ENCODE results near the gene EHD3. TPM values are rescaled to one million over a fixed set of nuclear protein-coding genes. Genes with fewer than 3 reads are reported as not detected.

Gene EHD3
- total RNA-seq, 2 experiments from 2014 or later: 0.54 to 0.60 TPM

GRCh38 chr2:31259075-31259474 is 25.1 kb downstream of the EHD3 start:
- intact Hi-C loops (cut with micrococcal nuclease): no loop called here
- ChIA-PET POLR2A (no interaction called here), CTCF (interaction anchor here (0.9 kb wide), 1 partner anchor 26 kb away, joined by 3 read pairs; the partner anchor contains the start of gene EHD3)
- Mint-ChIP-seq H3K36me3 (ENCODE audit: low read depth) (no peaks in the 10 kb centered on the region), H3K27ac (no peak overlapping the region), H3K9me3 (no peaks in the 10 kb centered on the region), H3K4me1 (ENCODE audit: low read depth) (no peaks in the 10 kb centered on the region), H3K4me3 (no peak overlapping the region), H3K27me3 (no peaks in the 10 kb centered on the region)
- no peak for ATAC-seq
- no peak for TF ChIP-seq CTCF (IDR thresholded peaks at IDR 0.05)
- DNase-seq: no peak

- Mint-ChIP-seq H3K4me3 (no peak overlapping the region), H3K36me3 (ENCODE audit: low read depth) (no peaks in the 10 kb centered on the region), H3K4me1 (ENCODE audit: low read depth) (no peaks in the 10 kb centered on the region), H3K27me3 (no peaks in the 10 kb centered on the region), H3K27ac (no peak overlapping the region), H3K9me3 (no peaks in the 10 kb centered on the region)
- ChIA-PET POLR2A (no interaction called here), CTCF (interaction anchor here (0.5 kb wide), 1 partner anchor 227 kb away, joined by 3 read pairs; no protein-coding TSS in a partner anchor)
- no peak for TF ChIP-seq CTCF (IDR thresholded peaks at IDR 0.05)
- intact Hi-C loops (cut with micrococcal nuclease): no loop called here
- no peak for ATAC-seq
- DNase-seq: no peak
Measured at GRCh38 chr2:31260870-31261269, 26.9 kb downstream of the EHD3 start.

- Mint-ChIP-seq H3K4me3 (no peak overlapping the region), H3K27me3 (no peaks in the 10 kb centered on the region), H3K36me3 (ENCODE audit: low read depth) (no peaks in the 10 kb centered on the region), H3K27ac (no peak overlapping the region), H3K9me3 (no peaks in the 10 kb centered on the region), H3K4me1 (ENCODE audit: low read depth) (no peaks in the 10 kb centered on the region)
- ChIA-PET POLR2A (no interaction called here), CTCF (no interaction called here)
- no peak for DNase-seq
- TF ChIP-seq CTCF (IDR thresholded peaks at IDR 0.05): no peak
- intact Hi-C loops (cut with micrococcal nuclease): no loop called here
- ATAC-seq: no peak
Measured at GRCh38 chr2:31263636-31264190, 29.8 kb downstream of the EHD3 start.

GRCh38 chr2:31265234-31265633 is 31.3 kb downstream of the EHD3 start:
- POLR2A ChIA-PET: interaction anchor here (0.6 kb wide), 1 partner anchor 9 kb away, joined by 3 read pairs; no protein-coding TSS in a partner anchor
- H3K27ac Mint-ChIP-seq: no peak overlapping the region

GRCh38 chr2:31266804-31267203 is 32.9 kb downstream of the EHD3 start:
- DNase-seq: no peak
- H3K4me1 Mint-ChIP-seq (ENCODE audit: low read depth): no peaks in the 10 kb centered on the region
- intact Hi-C loops (cut with micrococcal nuclease): no loop called here
- H3K27me3 Mint-ChIP-seq: no peaks in the 10 kb centered on the region
- no peak for TF ChIP-seq CTCF (IDR thresholded peaks at IDR 0.05)
- no peak for ATAC-seq
- no peaks in the 10 kb centered on the region for H3K36me3 Mint-ChIP-seq (ENCODE audit: low read depth)
- no peak overlapping the region for H3K27ac Mint-ChIP-seq
- CTCF ChIA-PET: no interaction called here
- no peaks in the 10 kb centered on the region for H3K9me3 Mint-ChIP-seq
- POLR2A ChIA-PET: no interaction called here
- no peak overlapping the region for H3K4me3 Mint-ChIP-seq

More at GRCh38 chr2:31265234-31265633, 31.3 kb downstream of the EHD3 start:
- no peak for DNase-seq
- intact Hi-C loops (cut with micrococcal nuclease): no loop called here
- CTCF ChIA-PET: no interaction called here
- no peak for ATAC-seq
- Mint-ChIP-seq H3K27me3 (no peaks in the 10 kb centered on the region), H3K4me3 (no peak overlapping the region), H3K4me1 (ENCODE audit: low read depth) (no peaks in the 10 kb centered on the region), H3K36me3 (ENCODE audit: low read depth) (no peaks in the 10 kb centered on the region), H3K9me3 (no peaks in the 10 kb centered on the region)
- no peak for TF ChIP-seq CTCF (IDR thresholded peaks at IDR 0.05)

Measured in activated CD8-positive, alpha-beta T cell treated with anti-CD3 and anti-CD28 coated beads for 36 hours (primary cell).